Prostate gland (tissue), 2 donors: ENCODE measurements around the gene CMTM5.
"Not testable (repeated sequence)": the region's sequence is repeated elsewhere in the genome, so short reads cannot be mapped to it uniquely, and the experiment has no call there.

Experiments used
- CTCF ChIP-seq, 4 experiments: fragments of 200-600 bp in 2 of 4; fragments of 450-650 bp in 2 of 4; sonication (generic) in 2 of 4; IDR thresholded peaks; 1 replicate in 3 of 4; 2 replicates in 1 of 4; pipeline ENCODE4 v1.5.1; 2016 to 2019; ENCODE audit warnings: antibody characterized with exemption in 4 of 4, mild to moderate bottlenecking in 2 of 4, moderate library complexity in 2 of 4
- POLR2A ChIP-seq: fragments of 450-650 bp; IDR thresholded peaks from one replicate; pipeline ENCODE4 v1.6.1; 2016; ENCODE audit warnings: antibody characterized with exemption, mild to moderate bottlenecking

- not testable (repeated sequence) for TF ChIP-seq POLR2A; CTCF (IDR thresholded peaks at IDR 0.05)
Observed at GRCh38 chr14:23386266-23386657, 9.4 kb downstream of the CMTM5 start.
